ENCODE measurements around the gene GALNT11. TPM values are rescaled to one million over a fixed set of nuclear protein-coding genes. Genes with fewer than 3 reads are reported as not detected.

The GALNT11 gene
- total and polyA plus RNA-seq, 2 of the 4 experiments (the other 2 are of a cell fraction): 24.4 to 29.3 TPM

- H4K5ac ChIP-seq (ENCODE audit: low read depth, low read length): no peak overlapping the region
- no peak overlapping the region for H3K9ac ChIP-seq (ENCODE audit: low read depth, low read length)
- peaks cover 42% of the 10 kb centered on the region for H3K36me3 ChIP-seq (ENCODE audit: control insufficient read depth, insufficient read depth, low read length)
- no peak overlapping the region for H3K23ac ChIP-seq (ENCODE audit: low read depth, low read length)
- no peak for ATAC-seq (ENCODE audit: low read depth)
- dilution Hi-C loops (cut with HindIII; ENCODE audit: low sequenced_read_pairs, unreplicated experiment) (no loop called here), in situ Hi-C loops (cut with MboI; ENCODE audit: low sequenced_read_pairs) (no loop called here), intact Hi-C loops (cut with micrococcal nuclease) (no loop called here)
- no peak overlapping the region for H3K27ac ChIP-seq (ENCODE audit: insufficient read depth, low read length)
- H2BK20ac ChIP-seq (ENCODE audit: low read depth, low read length): no peak overlapping the region
- no peak overlapping the region for H3K14ac ChIP-seq (replicated peaks; ENCODE audit: low read depth, low read length)
- TSS peak; percentile 81 for BruUV-seq (replicated peaks)
- no peak overlapping the region for H2BK120ac ChIP-seq (ENCODE audit: low read depth, low read length)
- H3K4me2 ChIP-seq (ENCODE audit: low read depth, low read length): no peak overlapping the region
- peak overlapping the region; percentile 9 for H2AK9ac ChIP-seq (replicated peaks; ENCODE audit: low read depth, low read length, poor library complexity)
- H2BK15ac ChIP-seq (ENCODE audit: low read depth, low read length): no peak overlapping the region
- H3K9me1 ChIP-seq (ENCODE audit: insufficient read depth, low read length): peaks cover 2% of the 10 kb centered on the region; the same call in 1 of the 2 replicates
- peaks cover 6 to 9% of the 10 kb centered on the region in 2 experiments for H3K79me1 ChIP-seq (ENCODE audit: low read depth in 1 of 2, low read length in 2 of 2)
- 80% methylated on average over 1 of the region's 6 CpGs; no CpG with 5 or more reads in 1 of the 2 experiments for WGBS, 2 experiments (ENCODE audit: extremely low coverage in 2 of 2, insufficient read length in 1 of 2)
- no peak overlapping the region for H3K4ac ChIP-seq (ENCODE audit: low read depth, low read length)
- H2AFZ ChIP-seq (replicated peaks; ENCODE audit: low read length, poor library complexity): no peak overlapping the region
- TF ChIP-seq CTCF (conservative IDR thresholded peaks at IDR 0.05; ENCODE audit: low read depth, low read length) (no peak), CHD1 (IDR thresholded peaks at IDR 0.05; ENCODE audit: low read depth, low read length) (no peak), RFX5 (IDR thresholded peaks at IDR 0.05; ENCODE audit: low read depth, low read length) (no peak), MAZ (IDR thresholded peaks at IDR 0.05; ENCODE audit: borderline replicate concordance, low read depth, low read length) (no peak), ELK1 (IDR thresholded peaks at IDR 0.05; ENCODE audit: borderline replicate concordance, low read depth, low read length) (no peak), CEBPB (IDR thresholded peaks at IDR 0.05; ENCODE audit: low read depth, low read length) (no peak), POLR2A (IDR thresholded peaks at IDR 0.05; ENCODE audit: low read depth, low read length) (no peak), MXI1 (IDR thresholded peaks at IDR 0.05; ENCODE audit: borderline replicate concordance, low read depth, low read length) (no peak), FOS (IDR thresholded peaks at IDR 0.05; ENCODE audit: low read depth, low read length) (no peak), RCOR1 (IDR thresholded peaks at IDR 0.05; ENCODE audit: insufficient replicate concordance, low read length) (no peak), MAFK (IDR thresholded peaks at IDR 0.05; ENCODE audit: low read depth, low read length) (no peak), SMC3 (IDR thresholded peaks at IDR 0.05; ENCODE audit: low read depth, low read length) (no peak)
- H3K4me3 ChIP-seq (ENCODE audit: insufficient read depth, low read depth, low read length): no peak overlapping the region
- no peaks in the 10 kb centered on the region for H3K9me3 ChIP-seq (ENCODE audit: control insufficient read depth, insufficient read depth, low read length)
- no peaks in the 10 kb centered on the region for H4K20me1 ChIP-seq (ENCODE audit: insufficient read depth, low read length)
- no peak overlapping the region for H3K56ac ChIP-seq (ENCODE audit: extremely low read depth, insufficient read depth, low read length)
- no peaks in the 10 kb centered on the region for H3K27me3 ChIP-seq (ENCODE audit: control insufficient read depth, insufficient read depth, low read length)
- H4K91ac ChIP-seq (ENCODE audit: insufficient read depth, low read depth, low read length): no peak overlapping the region
- no peak overlapping the region for H4K8ac ChIP-seq (ENCODE audit: low read depth in 2 of 2, low read length in 2 of 2)
- DNase-seq: no peak
- no peaks in the 10 kb centered on the region for H3K4me1 ChIP-seq (ENCODE audit: control insufficient read depth, insufficient read depth, low read length)
- H2AK5ac ChIP-seq (ENCODE audit: low read depth, low read length): no peak overlapping the region
- H2BK5ac ChIP-seq (ENCODE audit: low read depth, low read length, poor library complexity, severe bottlenecking): no peak overlapping the region
- H3K18ac ChIP-seq (ENCODE audit: low read depth, low read length): no peak overlapping the region
- CTCF ChIA-PET: interaction anchor here (1.5 kb wide), 1 partner anchor 544 kb away, joined by 4 read pairs; no protein-coding TSS in a partner anchor
- POLR2A ChIA-PET (ENCODE audit: unreplicated experiment): no interaction called here
These were observed 136.8 kb downstream of the GALNT11 start for GRCh38 chr7:152162287-152162686.

Measured in IMR-90 (cell line).